ENCODE data around the gene PAX7.

PAX7 gene

GRCh38 chr1:18731591-18732235 lies 101.1 kb downstream of the PAX7 start:
- H3K4me3 ChIP-seq (ENCODE audit: low read depth, low read length, poor library complexity, severe bottlenecking), result no peak overlapping the region
- no peaks in the 10 kb centered on the region for H3K27me3 ChIP-seq (ENCODE audit: insufficient read depth, low read length)
- no peaks in the 10 kb centered on the region for H4K20me1 ChIP-seq (ENCODE audit: insufficient read depth, low read length)
- no peaks in the 10 kb centered on the region for H3K9me2 ChIP-seq (ENCODE audit: low read depth, low read length)
- H3K9ac ChIP-seq (ENCODE audit: low read length), result no peak overlapping the region
- no peaks in the 10 kb centered on the region for H3K79me2 ChIP-seq (ENCODE audit: insufficient read depth, low read length)
- no peak overlapping the region for H3K4me2 ChIP-seq (ENCODE audit: low read length)
- no peak for TF ChIP-seq CTCF (IDR thresholded peaks at IDR 0.05; ENCODE audit: low read length)
- TF ChIP-seq EZH2 (IDR thresholded peaks at IDR 0.05; ENCODE audit: borderline replicate concordance, low read length), result no peak
- no peak overlapping the region for H2AFZ ChIP-seq (ENCODE audit: low read length)
- H3F3A ChIP-seq (ENCODE audit: insufficient read depth, low read length), result no peaks in the 10 kb centered on the region
- no peak overlapping the region for H3K27ac ChIP-seq (ENCODE audit: low read depth, low read length, poor library complexity, severe bottlenecking)
- no peaks in the 10 kb centered on the region for H3K36me3 ChIP-seq (ENCODE audit: insufficient read depth, low read length)
- no peaks in the 10 kb centered on the region for H3K9me3 ChIP-seq (ENCODE audit: low read length)
- no peaks in the 10 kb centered on the region for H3K4me1 ChIP-seq (ENCODE audit: insufficient read depth, low read length, severe bottlenecking)

GRCh38 chr1:18732686-18733085 lies 102.0 kb downstream of the PAX7 start:
- Histone ChIP-seq H3K27me3 (ENCODE audit: insufficient read depth, low read length) (no peaks in the 10 kb centered on the region), H3K9ac (ENCODE audit: low read length) (no peak overlapping the region), H3K36me3 (ENCODE audit: insufficient read depth, low read length) (no peaks in the 10 kb centered on the region), H4K20me1 (ENCODE audit: insufficient read depth, low read length) (no peaks in the 10 kb centered on the region), H2AFZ (ENCODE audit: low read length) (no peak overlapping the region), H3K4me3 (ENCODE audit: low read depth, low read length, poor library complexity, severe bottlenecking) (no peak overlapping the region), H3F3A (ENCODE audit: insufficient read depth, low read length) (no peaks in the 10 kb centered on the region), H3K4me2 (ENCODE audit: low read length) (no peak overlapping the region), H3K27ac (ENCODE audit: low read depth, low read length, poor library complexity, severe bottlenecking) (no peak overlapping the region), H3K9me3 (ENCODE audit: low read length) (no peaks in the 10 kb centered on the region), H3K79me2 (ENCODE audit: insufficient read depth, low read length) (no peaks in the 10 kb centered on the region), H3K9me2 (ENCODE audit: low read depth, low read length) (no peaks in the 10 kb centered on the region), H3K4me1 (ENCODE audit: insufficient read depth, low read length, severe bottlenecking) (no peaks in the 10 kb centered on the region)
- no peak for TF ChIP-seq EZH2 (IDR thresholded peaks at IDR 0.05; ENCODE audit: borderline replicate concordance, low read length)
- no peak for TF ChIP-seq CTCF (IDR thresholded peaks at IDR 0.05; ENCODE audit: low read length)

GRCh38 chr1:18734001-18734400 lies 103.4 kb downstream of the PAX7 start:
- Histone ChIP-seq H3K27me3 (ENCODE audit: insufficient read depth, low read length) (no peaks in the 10 kb centered on the region), H3K79me2 (ENCODE audit: insufficient read depth, low read length) (no peaks in the 10 kb centered on the region), H3F3A (ENCODE audit: insufficient read depth, low read length) (no peaks in the 10 kb centered on the region), H3K27ac (ENCODE audit: low read depth, low read length, poor library complexity, severe bottlenecking) (no peak overlapping the region), H3K9me3 (ENCODE audit: low read length) (no peaks in the 10 kb centered on the region), H3K9me2 (ENCODE audit: low read depth, low read length) (no peaks in the 10 kb centered on the region), H3K9ac (ENCODE audit: low read length) (no peak overlapping the region), H4K20me1 (ENCODE audit: insufficient read depth, low read length) (no peaks in the 10 kb centered on the region), H2AFZ (ENCODE audit: low read length) (no peak overlapping the region), H3K4me1 (ENCODE audit: insufficient read depth, low read length, severe bottlenecking) (no peaks in the 10 kb centered on the region), H3K36me3 (ENCODE audit: insufficient read depth, low read length) (no peaks in the 10 kb centered on the region), H3K4me3 (ENCODE audit: low read depth, low read length, poor library complexity, severe bottlenecking) (no peak overlapping the region), H3K4me2 (ENCODE audit: low read length) (no peak overlapping the region)
- TF ChIP-seq CTCF (IDR thresholded peaks at IDR 0.05; ENCODE audit: low read length) (no peak), EZH2 (IDR thresholded peaks at IDR 0.05; ENCODE audit: borderline replicate concordance, low read length) (no peak)
